Measurements from ENCODE around the gene PCYT1A. TPM values are rescaled to one million over a fixed set of nuclear protein-coding genes. Genes with fewer than 3 reads are reported as not detected.

The PCYT1A gene
- total RNA-seq, 1 experiment from 2014 or later: 63.8 TPM

- H3K27ac ChIP-seq (ENCODE audit: low read length): no peak overlapping the region
- no TSS peak for BruUV-seq (replicated peaks)
- POLR2A ChIA-PET (ENCODE audit: unreplicated experiment): no interaction called here
Measured at GRCh38 chr3:196298521-196298920, 11.0 kb upstream of the PCYT1A start.

GRCh38 chr3:196292286-196292923 is 4.9 kb upstream of the PCYT1A start:
- Histone ChIP-seq H2AFZ (ENCODE audit: low read length) (no peak overlapping the region), H3K9me3 (ENCODE audit: low read length) (no peaks in the 10 kb centered on the region), H3K9me2 (replicated peaks; ENCODE audit: low read length) (no peaks in the 10 kb centered on the region), H3K36me3 (ENCODE audit: low read depth, low read length) (no peaks in the 10 kb centered on the region), H3K79me2 (ENCODE audit: low read length) (peaks cover 10% of the 10 kb centered on the region), H3K4me2 (ENCODE audit: low read length) (no peak overlapping the region), H3K27ac (ENCODE audit: low read length) (no peak overlapping the region), H3F3A (ENCODE audit: low read length, unreplicated experiment) (no peaks in the 10 kb centered on the region), H3K4me1 (ENCODE audit: insufficient read depth, low read length) (no peaks in the 10 kb centered on the region), H3K9ac (ENCODE audit: low read length) (no peak overlapping the region), H3K27me3 (ENCODE audit: low read length) (no peaks in the 10 kb centered on the region), H3K4me3 (ENCODE audit: low read length) (no peak overlapping the region), H4K20me1 (ENCODE audit: low read length) (no peaks in the 10 kb centered on the region)
- no peak for ATAC-seq
- ChIA-PET POLR2A (ENCODE audit: unreplicated experiment) (no interaction called here), CTCF (no interaction called here)
- 0 out of 2 replicates have a peak, but pooled peaks have one; percentile 18 for TF ChIP-seq CTCF (conservative IDR thresholded peaks at IDR 0.05; ENCODE audit: low read depth, low read length)
- TF ChIP-seq EZH2phosphoT487 (IDR thresholded peaks at IDR 0.05; ENCODE audit: borderline replicate concordance, low read length): no peak
- no TSS peak for BruUV-seq (replicated peaks)
- DNase-seq: no peak
- intact Hi-C loops (cut with micrococcal nuclease): no loop called here

More at GRCh38 chr3:196298521-196298920, 11.0 kb upstream of the PCYT1A start:
- H3K9me2 ChIP-seq (replicated peaks; ENCODE audit: low read length): no peaks in the 10 kb centered on the region
- no peaks in the 10 kb centered on the region for H4K20me1 ChIP-seq (ENCODE audit: low read length)
- no peak overlapping the region for H3K9ac ChIP-seq (ENCODE audit: low read length)
- TF ChIP-seq EZH2 (IDR thresholded peaks at IDR 0.05; ENCODE audit: low read length, unreplicated experiment) (no peak), CTCF (conservative IDR thresholded peaks at IDR 0.05; ENCODE audit: low read depth, low read length) (no peak), EZH2phosphoT487 (IDR thresholded peaks at IDR 0.05; ENCODE audit: borderline replicate concordance, low read length) (no peak)
- no peak overlapping the region for H2AFZ ChIP-seq (ENCODE audit: low read length)
- H3K4me3 ChIP-seq (ENCODE audit: low read length): no peak overlapping the region
- H3K79me2 ChIP-seq (ENCODE audit: low read length): no peaks in the 10 kb centered on the region
- no peaks in the 10 kb centered on the region for H3K9me3 ChIP-seq (ENCODE audit: low read length)
- H3K4me1 ChIP-seq (ENCODE audit: insufficient read depth, low read length): no peaks in the 10 kb centered on the region
- no peaks in the 10 kb centered on the region for H3K36me3 ChIP-seq (ENCODE audit: low read depth, low read length)
- H3F3A ChIP-seq (ENCODE audit: low read length, unreplicated experiment): no peaks in the 10 kb centered on the region
- CTCF ChIA-PET: no interaction called here
- no peak overlapping the region for H3K4me2 ChIP-seq (ENCODE audit: low read length)
- ATAC-seq: no peak
- intact Hi-C loops (cut with micrococcal nuclease): no loop called here
- no peaks in the 10 kb centered on the region for H3K27me3 ChIP-seq (ENCODE audit: low read length)
- no peak for DNase-seq

GRCh38 chr3:196288141-196288460 is 575 bp upstream of the PCYT1A start:
- Histone ChIP-seq H3K4me3 (ENCODE audit: low read length) (peak overlapping the region; percentile 90), H2AFZ (ENCODE audit: low read length) (peak overlapping the region; percentile 75), H3F3A (ENCODE audit: low read length, unreplicated experiment) (no peaks in the 10 kb centered on the region), H3K9me3 (ENCODE audit: low read length) (no peaks in the 10 kb centered on the region), H3K9me2 (replicated peaks; ENCODE audit: low read length) (no peaks in the 10 kb centered on the region), H3K27ac (ENCODE audit: low read length) (peak overlapping the region; percentile 87), H3K4me1 (ENCODE audit: insufficient read depth, low read length) (peaks cover 19% of the 10 kb centered on the region), H3K79me2 (ENCODE audit: low read length) (peaks cover 53% of the 10 kb centered on the region), H3K36me3 (ENCODE audit: low read depth, low read length) (no peaks in the 10 kb centered on the region), H3K4me2 (ENCODE audit: low read length) (peak overlapping the region; percentile 85), H3K27me3 (ENCODE audit: low read length) (no peaks in the 10 kb centered on the region), H3K9ac (ENCODE audit: low read length) (peak overlapping the region; percentile 98), H4K20me1 (ENCODE audit: low read length) (peaks cover 9% of the 10 kb centered on the region; the same call in 1 of the 2 replicates)
- intact Hi-C loops (cut with micrococcal nuclease): no loop called here
- POLR2A ChIA-PET (ENCODE audit: unreplicated experiment): no interaction called here
- TF ChIP-seq CTCF (conservative IDR thresholded peaks at IDR 0.05; ENCODE audit: low read depth, low read length) (no peak), EZH2 (IDR thresholded peaks at IDR 0.05; ENCODE audit: low read length, unreplicated experiment) (no peak), EZH2phosphoT487 (IDR thresholded peaks at IDR 0.05; ENCODE audit: borderline replicate concordance, low read length) (no peak)
- ATAC-seq (peak; percentile 7), DNase-seq (no peak)
- no TSS peak for BruUV-seq (replicated peaks)
- CTCF ChIA-PET: interaction anchor here (0.6 kb wide), 1 partner anchor 85 kb away, joined by 3 read pairs; no protein-coding TSS in a partner anchor
